ENCODE results near the gene ST8SIA1.
"Not testable (repeated sequence)": the region's sequence is repeated elsewhere in the genome, so short reads cannot be mapped to it uniquely, and the experiment has no call there.

The ST8SIA1 gene

DNA sequence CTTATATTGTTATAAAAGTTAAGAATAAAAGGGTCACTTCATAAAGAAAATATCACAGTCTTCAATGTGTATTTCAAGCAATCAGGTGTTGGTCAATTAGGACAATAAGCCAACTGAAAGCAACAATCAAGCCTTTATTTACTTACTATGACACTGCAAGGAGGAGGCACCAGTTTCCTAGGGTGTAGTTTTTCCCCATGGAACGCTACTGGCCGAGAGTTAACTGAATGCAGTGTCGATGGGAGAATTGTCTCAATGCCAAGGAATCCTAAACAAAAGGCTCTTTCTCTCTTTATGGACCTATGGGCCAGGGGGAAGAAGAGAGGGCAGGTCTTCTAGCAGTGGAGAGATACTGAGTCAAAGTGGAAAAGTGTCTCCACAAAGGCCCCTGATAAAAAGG is 146.1 kb downstream of the ST8SIA1 start:
- in situ Hi-C loops (cut with MboI; ENCODE audit: low sequenced_read_pairs) = no loop called here

DNA sequence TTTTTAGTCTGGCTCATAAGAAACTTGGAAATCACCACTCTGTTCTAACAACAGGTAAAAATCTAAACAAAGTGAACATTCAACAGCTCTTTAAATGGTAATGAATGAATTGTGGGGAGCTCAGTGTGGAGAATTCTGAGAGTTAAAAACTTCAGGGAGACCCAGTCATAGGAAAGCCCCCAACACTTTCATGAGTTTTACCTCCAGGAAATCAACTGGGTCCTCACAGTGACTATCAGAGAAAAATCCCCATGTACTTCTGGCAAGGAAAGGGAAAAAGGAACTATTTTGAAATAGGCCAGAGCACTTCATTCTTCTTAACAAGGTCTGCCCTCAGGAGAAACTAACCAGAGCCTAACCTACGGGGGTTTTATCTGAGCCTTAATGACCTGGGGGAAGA is 153.8 kb downstream of the ST8SIA1 start:
- in situ Hi-C loops (cut with MboI; ENCODE audit: low sequenced_read_pairs) = no loop called here

DNA sequence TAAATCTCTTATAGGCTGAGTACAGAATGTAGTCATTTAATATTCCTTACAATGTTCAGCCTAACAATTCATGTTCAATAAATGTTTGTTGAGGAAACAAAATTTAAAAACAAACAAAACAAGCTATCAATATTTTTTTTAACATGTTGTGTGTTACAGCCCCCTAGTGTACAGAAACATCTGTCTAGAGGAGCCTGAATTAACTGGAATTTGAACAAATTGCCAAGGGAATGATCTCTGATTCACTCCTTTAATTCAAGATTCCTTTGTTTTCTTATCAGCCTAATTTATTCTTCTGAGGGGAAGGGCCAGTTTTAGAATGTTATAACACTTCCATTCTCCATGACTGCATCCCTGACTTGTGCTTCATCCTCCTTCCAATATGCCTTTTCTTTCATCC is 161.3 kb downstream of the ST8SIA1 start:
- in situ Hi-C loops (cut with MboI; ENCODE audit: low sequenced_read_pairs) = no loop called here

DNA sequence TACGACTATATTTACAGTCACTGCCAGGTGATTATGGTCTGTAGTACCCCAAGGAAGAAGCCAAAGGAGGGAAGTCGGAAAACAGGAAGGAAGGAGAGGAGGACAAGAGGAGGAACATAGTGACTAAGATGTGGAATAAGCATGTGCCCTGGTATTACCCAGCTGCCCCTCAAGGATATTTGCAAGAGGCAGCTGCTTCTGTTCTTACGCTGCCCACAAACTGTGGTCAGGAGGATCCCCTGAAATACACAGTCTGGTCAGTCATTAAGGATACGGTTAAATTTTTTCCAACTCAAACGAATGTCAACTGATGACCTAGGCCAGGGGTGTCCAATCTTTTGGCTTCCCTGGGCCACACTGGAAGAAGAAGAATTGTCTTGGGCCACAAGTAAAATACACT is 162.0 kb downstream of the ST8SIA1 start:
- in situ Hi-C loops (cut with MboI; ENCODE audit: low sequenced_read_pairs) = no loop called here

DNA sequence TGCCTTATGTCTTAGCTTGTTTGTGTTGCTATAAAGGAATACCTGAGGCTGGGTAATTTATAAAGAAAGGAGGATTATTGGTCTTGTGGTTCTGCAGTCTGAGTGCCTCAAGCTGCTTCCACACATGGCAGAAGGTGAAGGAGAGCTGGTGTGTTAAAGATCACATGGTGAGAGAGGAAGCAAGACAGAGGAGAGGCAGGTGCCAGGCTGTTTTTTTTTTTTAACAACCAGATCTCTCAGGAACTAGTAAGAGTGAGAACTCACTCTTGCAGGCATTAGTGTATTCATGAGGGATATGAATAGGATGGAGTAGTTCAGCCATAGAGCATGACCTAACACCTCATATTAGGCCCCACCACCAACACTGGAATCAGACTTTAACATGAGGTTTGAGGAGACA is 165.1 kb downstream of the ST8SIA1 start:
- in situ Hi-C loops (cut with MboI; ENCODE audit: low sequenced_read_pairs) = no loop called here

DNA sequence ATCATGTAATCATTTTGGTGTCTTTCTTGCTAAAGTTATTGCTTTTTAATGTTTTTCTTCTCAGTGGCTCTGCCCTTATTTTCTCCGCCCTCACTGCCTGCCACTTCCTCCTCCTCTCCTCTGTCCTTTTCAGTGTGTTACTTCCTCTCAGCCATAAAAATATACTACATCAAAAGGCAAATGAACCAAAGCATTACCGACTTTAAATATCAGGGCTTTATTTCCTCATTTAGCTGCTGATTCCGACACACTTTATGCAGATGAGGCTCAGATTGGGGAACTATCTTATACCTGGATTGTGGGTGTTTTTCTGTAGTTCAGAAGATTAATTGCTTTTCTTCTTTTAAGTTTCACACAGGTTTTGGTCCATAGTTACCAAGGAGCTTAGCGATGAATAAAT is 170.4 kb downstream of the ST8SIA1 start:
- in situ Hi-C loops (cut with MboI; ENCODE audit: low sequenced_read_pairs) = no loop called here

DNA sequence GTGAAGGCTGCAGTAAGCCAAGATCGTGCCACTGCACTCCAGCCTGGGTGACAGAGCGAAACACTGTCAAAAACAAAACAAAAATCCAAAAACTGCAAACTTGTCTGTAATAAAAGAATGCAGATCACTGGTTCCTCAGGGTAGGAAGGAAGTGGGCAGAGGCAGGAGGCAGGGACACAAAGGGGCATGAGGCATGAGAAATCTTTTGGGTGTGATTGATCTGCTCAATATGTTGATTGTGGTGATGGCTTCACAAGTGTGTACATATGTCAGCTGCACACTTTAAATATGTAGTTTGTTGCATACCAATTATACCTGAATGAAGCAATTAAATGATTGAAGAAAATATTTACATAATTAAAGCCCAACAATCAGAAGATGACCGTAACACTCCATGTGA is 170.9 kb downstream of the ST8SIA1 start:
- in situ Hi-C loops (cut with MboI; ENCODE audit: low sequenced_read_pairs) = no loop called here

DNA sequence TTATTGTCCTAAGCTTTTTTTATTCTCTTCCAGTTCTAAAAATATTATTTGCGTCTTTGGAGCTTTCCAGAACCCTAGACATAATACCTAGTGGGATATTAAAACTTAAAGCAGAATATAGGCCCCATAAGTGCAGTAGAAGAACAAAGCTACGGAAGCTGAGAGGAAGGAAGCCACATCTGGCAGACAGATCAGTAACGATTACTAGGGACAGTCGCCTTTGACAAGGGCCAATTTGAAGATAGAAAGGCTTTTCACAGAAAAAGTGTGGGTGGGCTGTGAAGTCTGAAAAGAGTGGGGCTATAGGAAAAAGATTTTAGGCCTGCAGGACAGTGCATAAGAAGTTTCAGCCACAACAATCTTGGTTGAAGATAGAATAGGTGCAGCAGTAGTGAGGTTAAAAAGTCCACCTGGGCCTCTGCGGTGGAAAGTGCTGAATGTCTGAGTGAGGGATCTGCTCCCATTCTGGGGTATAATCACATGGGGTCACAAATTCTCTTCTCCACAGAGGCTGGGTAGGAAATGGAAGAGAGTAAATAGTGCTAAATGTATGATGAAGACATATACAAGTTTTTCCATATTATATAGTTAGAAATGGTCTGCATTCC is 174.0 kb downstream of the ST8SIA1 start:
- in situ Hi-C loops (cut with MboI; ENCODE audit: low sequenced_read_pairs) = no loop called here

DNA sequence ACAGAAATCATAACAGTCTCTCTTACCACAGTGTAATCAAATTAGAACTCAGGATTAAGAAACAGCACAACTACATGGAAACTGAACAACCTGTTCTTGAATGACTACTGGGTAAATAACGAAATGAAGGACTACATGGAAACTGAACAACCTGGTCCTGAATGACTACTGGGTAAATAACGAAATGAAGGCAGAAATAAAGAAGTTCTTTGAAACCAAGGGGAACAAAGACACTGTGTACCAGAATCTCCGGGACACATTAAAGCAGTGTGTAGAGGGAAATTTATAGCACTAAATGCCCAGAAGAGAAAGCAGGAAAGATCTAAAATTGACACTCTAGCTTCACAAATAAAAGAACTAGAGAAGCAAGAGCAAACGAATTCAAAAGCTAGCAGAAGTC is 185.2 kb downstream of the ST8SIA1 start:
- in situ Hi-C loops (cut with MboI; ENCODE audit: low sequenced_read_pairs) = not testable (repeated sequence)

DNA sequence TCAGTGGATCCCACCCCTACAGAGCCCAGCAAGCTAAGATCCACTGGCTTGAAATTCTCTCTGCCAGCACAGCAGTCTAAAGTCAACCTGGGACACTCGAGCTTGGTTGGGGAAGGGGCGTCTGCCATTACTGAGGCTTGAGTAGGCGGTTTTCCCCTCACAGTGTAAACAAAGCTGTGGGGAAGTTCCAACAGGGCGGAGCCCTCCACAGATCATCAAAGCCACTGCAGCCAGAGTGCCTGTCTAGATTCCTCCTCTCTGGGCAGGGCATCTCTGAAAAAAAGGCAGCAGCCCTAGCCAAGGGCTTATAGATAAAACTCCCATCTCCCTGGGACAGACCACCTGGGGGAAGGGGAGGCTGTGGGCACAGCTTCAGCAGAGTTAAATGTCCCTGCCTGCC is 187.8 kb downstream of the ST8SIA1 start:
- in situ Hi-C loops (cut with MboI; ENCODE audit: low sequenced_read_pairs) = not testable (repeated sequence)
